HG02678 (cell line): Measurements from ENCODE around the gene SLC16A7.

Source experiments
- ATAC-seq: cut with Tn5 transposase; IDR thresholded peaks from one replicate; pipeline ENCODE4 v1.9.1; 2021; ENCODE audit warnings: mild to moderate bottlenecking, moderate library complexity; ENCODE audit not compliant: unreplicated experiment

SLC16A7 gene

GRCh38 chr12:59620326-59620725, 24.5 kb downstream of the SLC16A7 start:
- no peak for ATAC-seq

DNA sequence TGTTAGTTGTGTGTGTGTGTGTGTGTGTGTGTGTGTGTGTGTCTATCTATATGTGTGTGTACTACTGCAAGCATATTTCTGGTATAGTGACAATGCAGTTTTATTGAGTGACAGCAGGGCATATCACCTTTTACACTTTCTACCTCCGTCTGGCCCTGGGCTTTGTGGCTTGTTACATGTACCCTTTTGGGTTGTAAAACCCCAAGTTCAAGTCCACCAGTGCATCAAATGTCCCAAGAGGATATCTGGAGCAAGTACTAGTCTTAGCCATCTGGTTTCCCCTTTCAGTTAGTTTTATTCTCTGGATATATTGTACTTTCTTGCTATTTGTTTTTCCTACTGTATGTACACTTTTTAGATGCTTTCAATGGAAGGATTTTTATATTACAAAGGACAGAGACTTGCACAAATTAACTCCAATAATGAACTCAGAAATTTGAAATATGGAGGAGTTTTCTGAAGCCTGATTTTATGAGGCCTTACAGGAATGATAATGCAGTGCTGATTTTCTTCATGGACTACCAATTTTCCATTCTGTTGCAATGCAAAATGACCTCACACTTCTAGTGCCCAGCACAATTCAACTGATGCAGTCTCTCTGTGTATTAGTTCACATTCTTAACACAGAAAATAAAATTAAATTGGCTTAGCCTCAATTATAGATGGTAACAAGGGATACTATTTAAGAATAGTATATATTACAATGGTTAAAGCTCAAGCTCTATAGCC, 29.1 kb downstream of the SLC16A7 start:
- no peak for ATAC-seq

GRCh38 chr12:59626382-59626781, 30.6 kb downstream of the SLC16A7 start:
- no peak for ATAC-seq

DNA sequence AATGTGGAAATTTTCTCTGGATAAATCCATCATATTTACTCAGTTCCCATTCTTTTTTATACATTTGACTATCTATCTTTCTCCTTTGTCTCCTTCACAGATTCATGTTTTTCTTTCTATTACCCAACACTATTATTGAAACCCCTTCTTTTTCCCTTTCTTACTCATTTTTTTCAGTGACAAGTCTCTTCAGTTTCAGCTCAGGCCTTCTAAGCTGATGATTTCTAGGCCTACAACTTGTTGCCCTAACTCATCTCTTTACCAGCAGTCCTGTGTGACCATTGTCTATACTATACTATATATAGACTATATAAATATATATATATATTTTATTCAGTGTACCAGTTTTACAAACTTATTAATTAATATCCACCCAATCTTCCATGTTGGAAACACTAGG, 31.8 kb downstream of the SLC16A7 start:
- ATAC-seq, result no peak

- no peak for ATAC-seq
These were observed 34.1 kb downstream of the SLC16A7 start for GRCh38 chr12:59629890-59630289.

- ATAC-seq, result no peak
These were observed 36.6 kb downstream of the SLC16A7 start for GRCh38 chr12:59632408-59632807.

DNA sequence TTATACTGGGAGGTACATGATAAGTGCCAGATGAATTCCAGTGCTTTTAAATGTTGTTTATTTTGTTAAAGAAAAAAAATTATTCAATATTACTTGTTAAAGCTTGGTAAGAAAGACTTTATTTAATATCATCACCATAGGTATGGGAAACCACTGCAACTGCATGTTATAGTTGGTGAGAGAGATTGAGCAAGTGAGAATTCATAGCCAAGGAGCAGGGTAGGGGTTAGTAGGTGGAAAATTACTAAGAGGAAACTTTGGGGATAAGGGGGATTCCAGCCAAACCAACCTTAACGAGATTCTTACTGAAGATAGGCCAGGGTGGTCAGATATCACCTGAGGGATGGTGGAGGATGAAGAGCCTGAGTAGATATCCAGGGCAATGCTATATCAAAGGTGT, 38.4 kb downstream of the SLC16A7 start:
- ATAC-seq, result no peak

GRCh38 chr12:59636945-59637691, 41.3 kb downstream of the SLC16A7 start:
- ATAC-seq, result peak; percentile 73

DNA sequence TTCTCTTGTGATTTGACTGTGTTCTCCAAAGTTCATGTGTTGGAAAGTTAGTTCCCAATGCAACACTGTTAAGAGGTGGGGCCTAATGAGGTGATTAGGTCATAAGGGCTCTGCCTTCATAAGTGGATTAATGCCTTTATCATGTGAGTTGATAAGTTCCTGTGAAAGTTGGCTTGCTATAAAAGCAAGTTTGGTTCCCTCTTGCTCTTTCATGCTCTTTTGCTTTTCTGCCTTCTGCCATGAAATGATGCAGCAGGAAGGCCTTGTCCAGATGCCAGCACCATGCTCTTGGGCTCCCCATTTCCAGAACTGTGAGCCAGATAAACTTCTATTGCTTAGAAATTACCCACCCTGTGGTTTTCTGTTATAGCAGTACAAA, 41.9 kb downstream of the SLC16A7 start:
- ATAC-seq, result no peak

- ATAC-seq, result no peak
These were observed 47.7 kb downstream of the SLC16A7 start for GRCh38 chr12:59643550-59643949.

GRCh38 chr12:59645242-59645641, 49.4 kb downstream of the SLC16A7 start:
- ATAC-seq, result no peak

GRCh38 chr12:59646636-59647035, 50.8 kb downstream of the SLC16A7 start:
- ATAC-seq, result no peak

GRCh38 chr12:59649203-59649602, 53.4 kb downstream of the SLC16A7 start:
- no peak for ATAC-seq

- ATAC-seq, result no peak
These were observed 54.9 kb downstream of the SLC16A7 start for GRCh38 chr12:59650588-59651228.

GRCh38 chr12:59651229-59651920, 55.5 kb downstream of the SLC16A7 start:
- ATAC-seq, result no peak

GRCh38 chr12:59652130-59652529, 56.3 kb downstream of the SLC16A7 start:
- no peak for ATAC-seq

DNA sequence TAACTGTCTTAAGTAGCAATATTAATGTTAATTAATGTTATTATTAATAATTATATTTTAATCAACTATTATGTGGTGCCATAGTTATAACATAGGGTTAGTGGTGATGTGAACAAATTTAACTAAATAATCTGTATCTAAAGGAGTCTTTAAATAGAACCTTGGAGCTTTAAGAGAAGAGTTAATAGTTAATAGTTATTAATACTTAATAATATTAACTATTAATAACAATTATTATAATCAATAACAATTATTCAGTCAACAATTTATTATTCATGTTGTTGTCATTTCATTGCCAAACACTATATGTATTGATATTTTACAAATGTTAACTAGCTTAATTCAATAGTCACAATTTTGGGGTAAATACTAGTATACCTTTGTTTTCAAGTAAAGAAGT, 58.2 kb downstream of the SLC16A7 start:
- no peak for ATAC-seq

GRCh38 chr12:59657266-59657665, 61.4 kb downstream of the SLC16A7 start:
- no peak for ATAC-seq

- ATAC-seq, result no peak
These were observed 61.9 kb downstream of the SLC16A7 start for GRCh38 chr12:59657711-59658110.

GRCh38 chr12:59660148-59660547, 64.3 kb downstream of the SLC16A7 start:
- no peak for ATAC-seq

DNA sequence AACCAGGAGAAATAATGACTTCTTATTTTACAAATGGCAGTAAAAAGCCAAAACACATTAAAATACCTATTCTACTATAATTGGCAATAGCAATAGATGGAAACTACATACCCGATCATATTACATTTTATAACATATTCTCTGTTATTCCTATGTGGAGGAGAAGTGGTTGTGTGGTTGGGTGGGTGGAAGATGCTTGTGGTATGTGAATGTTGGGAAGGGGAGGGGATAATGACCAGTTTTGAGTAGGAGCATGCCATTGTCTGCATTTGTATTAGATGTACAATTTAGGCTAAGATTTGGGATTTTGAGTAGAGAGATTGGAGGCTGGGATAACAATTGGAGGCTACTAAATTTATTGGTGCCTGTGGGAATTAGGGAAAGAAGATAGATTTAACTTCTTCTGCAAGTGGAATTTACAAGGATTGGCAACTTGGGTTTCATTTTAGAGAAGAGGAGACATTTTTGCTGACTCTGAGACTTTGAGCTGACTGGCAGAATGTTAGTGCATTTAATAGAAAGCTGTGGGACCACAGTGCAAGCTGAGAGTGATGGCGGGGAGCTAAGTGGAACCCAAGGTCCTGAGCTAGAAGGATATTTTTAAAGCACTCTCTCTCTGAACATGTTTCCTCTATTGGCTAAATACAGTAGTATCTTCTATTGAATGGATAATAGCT, 65.2 kb downstream of the SLC16A7 start:
- ATAC-seq, result no peak
